HL-60 (cell line): Measurements from ENCODE around the gene BEGAIN.

ENCODE experiments used
- CTCF ChIP-seq: IDR thresholded peaks from one replicate; pipeline ENCODE4 v1.5.1; 2011; ENCODE audit warnings: low read length, control low read depth, inconsistent platforms; ENCODE audit not compliant: insufficient read depth
- GABPA ChIP-seq: IDR thresholded peaks from 2 replicates; pipeline ENCODE4 v1.6.1; 2012; ENCODE audit warnings: low read depth
- POLR2AphosphoS5 ChIP-seq: IDR thresholded peaks from 2 replicates; pipeline ENCODE4 v1.6.1; 2012; ENCODE audit warnings: low read depth
- REST ChIP-seq: IDR thresholded peaks from 2 replicates; pipeline ENCODE4 v1.6.1; 2012; ENCODE audit warnings: low read depth; ENCODE audit not compliant: insufficient replicate concordance
- SPI1 ChIP-seq: IDR thresholded peaks from 2 replicates; pipeline ENCODE4 v1.6.1; 2012; ENCODE audit warnings: low read depth, mild to moderate bottlenecking, borderline replicate concordance

GRCh38 chr14:100523843-100524169, 63.4 kb downstream of the BEGAIN start:
- TF ChIP-seq CTCF (no peak), POLR2AphosphoS5 (no peak), SPI1 (no peak), REST (no peak), GABPA (no peak)
